Astrocyte of the cerebellum (primary cell): ENCODE results near the gene CRHR1.

ENCODE experiments used
- DNase-seq: peaks from one replicate; pipeline ENCODE4 v3.0.0-alpha.2; 2011; ENCODE audit warnings: low read depth
- H3K4me3 ChIP-seq: 2 replicates; pipeline ENCODE4 v1.5.1; 2011; ENCODE audit warnings: mild to moderate bottlenecking, low read depth, low read length, moderate library complexity
- in situ Hi-C: cut with HindIII; loops from 2 replicates; pipeline ENCODE4 v1.10.0; 2017; ENCODE audit warnings: low sequenced_read_pairs
- TF ChIP-seq, protein P1 (sequence below): IDR thresholded peaks from 2 replicates; pipeline ENCODE4 v1.5.1; 2012; ENCODE audit warnings: low read length, low read depth, moderate library complexity, mild to moderate bottlenecking; ENCODE audit errors: missing control alignments

The CRHR1 gene

DNA sequence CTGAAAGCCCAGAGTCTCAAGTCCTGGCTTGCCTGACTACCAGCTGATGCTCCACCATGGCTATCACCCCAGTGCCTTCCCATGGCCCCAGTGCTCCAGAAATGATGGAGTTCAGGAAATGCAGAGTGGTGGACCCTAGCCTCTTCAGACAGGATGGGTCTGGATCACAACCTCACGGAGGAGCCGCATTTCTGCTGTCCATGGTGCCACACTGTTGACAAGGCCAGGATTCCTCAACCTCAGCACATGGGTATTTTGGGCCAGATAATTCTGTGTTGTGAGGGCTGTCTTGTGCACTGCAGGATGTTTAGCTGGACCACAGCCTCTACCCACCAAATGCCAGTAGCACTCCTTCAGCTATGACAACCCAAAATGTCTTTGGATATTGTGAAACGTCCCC, 6.7 kb upstream of the CRHR1 start:
- no peak for DNase-seq
- no peak overlapping the region for H3K4me3 ChIP-seq
- TF ChIP-seq, protein P1, sequence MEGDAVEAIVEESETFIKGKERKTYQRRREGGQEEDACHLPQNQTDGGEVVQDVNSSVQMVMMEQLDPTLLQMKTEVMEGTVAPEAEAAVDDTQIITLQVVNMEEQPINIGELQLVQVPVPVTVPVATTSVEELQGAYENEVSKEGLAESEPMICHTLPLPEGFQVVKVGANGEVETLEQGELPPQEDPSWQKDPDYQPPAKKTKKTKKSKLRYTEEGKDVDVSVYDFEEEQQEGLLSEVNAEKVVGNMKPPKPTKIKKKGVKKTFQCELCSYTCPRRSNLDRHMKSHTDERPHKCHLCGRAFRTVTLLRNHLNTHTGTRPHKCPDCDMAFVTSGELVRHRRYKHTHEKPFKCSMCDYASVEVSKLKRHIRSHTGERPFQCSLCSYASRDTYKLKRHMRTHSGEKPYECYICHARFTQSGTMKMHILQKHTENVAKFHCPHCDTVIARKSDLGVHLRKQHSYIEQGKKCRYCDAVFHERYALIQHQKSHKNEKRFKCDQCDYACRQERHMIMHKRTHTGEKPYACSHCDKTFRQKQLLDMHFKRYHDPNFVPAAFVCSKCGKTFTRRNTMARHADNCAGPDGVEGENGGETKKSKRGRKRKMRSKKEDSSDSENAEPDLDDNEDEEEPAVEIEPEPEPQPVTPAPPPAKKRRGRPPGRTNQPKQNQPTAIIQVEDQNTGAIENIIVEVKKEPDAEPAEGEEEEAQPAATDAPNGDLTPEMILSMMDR = no peak
- in situ Hi-C loops = no loop called here

DNA sequence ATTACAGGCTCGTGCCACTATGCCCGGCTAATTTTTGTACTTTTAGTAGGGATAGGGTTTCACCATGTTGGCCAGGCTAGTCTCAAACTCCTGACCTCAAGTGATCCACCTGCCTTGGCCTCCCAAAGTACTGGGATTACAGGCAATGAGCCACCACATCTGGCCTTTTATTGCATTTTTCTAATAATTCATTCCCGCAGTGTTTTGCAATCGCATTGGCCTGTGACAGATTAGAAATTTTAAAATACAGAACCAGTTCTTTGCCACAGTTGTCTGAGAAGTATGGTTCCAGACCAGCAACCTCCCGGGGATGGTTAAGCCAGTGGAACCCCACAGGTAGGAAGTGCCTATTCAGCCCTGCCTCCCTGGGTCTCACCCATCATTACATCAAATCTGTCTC, 3.2 kb upstream of the CRHR1 start:
- no peak for DNase-seq
- H3K4me3 ChIP-seq = no peak overlapping the region
- in situ Hi-C loops = no loop called here
- TF ChIP-seq, protein P1 = no peak

DNA sequence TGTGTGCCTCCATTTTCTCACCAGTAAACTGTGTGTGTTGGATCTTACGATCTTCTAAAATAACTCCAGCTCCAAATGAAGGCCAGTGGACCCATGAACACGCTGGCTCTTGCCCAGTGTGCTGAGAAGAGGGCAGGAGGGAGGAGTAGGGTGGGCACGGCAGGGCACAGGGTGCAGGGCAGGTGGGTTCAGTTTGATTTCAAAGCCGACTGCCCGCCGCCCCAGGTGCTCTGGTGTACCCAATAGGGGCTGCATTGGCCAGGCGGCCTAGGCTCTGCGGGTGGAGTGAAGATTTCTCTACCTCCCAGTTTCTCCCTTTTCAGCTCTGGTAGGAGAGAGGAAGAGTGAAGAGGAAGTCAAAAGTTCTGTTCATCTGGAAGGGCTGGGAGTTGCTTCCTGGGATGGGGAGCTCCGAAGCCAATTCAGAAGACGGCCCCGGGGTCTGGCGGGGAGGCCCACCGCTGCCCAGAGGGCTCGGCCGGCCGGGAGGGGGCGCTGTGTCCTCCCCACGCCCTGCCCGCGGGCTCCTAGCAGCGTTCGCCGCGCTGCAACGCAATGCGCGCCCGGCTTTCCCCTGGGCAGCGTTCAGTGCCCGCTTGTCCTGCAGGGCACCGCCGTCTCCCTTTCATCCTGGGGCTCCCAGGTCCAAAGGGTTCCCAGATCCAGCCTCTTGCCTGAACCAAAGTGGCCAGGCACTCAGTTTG, 1.1 kb upstream of the CRHR1 start:
- in situ Hi-C loops = no loop called here
- no peak for DNase-seq
- TF ChIP-seq, protein P1 = peak; percentile 40
- no peak overlapping the region for H3K4me3 ChIP-seq

DNA sequence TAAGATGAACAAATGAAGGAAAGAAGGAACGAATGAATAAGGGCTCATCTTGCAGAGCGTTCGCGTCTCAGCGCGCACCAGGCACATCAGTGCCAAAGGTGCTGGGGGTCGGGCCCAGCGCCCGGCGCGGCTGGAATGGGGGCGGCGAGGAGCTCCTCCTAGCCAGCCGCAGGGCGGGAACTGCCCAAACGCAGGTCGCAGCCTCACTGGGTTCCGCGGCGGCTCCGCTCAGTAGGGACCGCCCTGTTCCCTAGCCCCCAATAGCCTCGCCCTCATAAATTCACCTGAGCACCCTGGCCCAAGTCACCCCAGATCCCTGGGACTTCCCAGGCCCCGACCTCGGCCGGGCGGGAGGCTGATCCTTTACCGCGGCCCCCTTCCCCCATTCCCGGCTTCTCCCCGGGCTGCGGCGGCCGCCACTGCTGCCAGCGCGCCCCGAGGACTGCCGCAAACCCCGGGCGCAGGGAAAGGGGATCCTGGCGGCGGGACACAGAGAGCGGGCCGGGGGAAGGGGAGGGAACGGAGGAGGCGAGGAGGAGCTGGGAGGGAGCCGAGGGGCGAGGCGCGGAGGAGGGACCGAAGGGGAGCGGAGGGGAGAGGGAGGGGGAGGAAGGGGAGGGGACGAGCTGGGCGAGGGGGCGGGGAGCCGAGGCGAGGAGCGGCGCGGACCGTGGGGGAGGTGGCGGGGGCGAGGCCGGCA, 377 bp upstream of the CRHR1 start:
- peak overlapping the region; percentile 29 for H3K4me3 ChIP-seq
- DNase-seq = no peak
- TF ChIP-seq, protein P1 = no peak
- in situ Hi-C loops = no loop called here

DNA sequence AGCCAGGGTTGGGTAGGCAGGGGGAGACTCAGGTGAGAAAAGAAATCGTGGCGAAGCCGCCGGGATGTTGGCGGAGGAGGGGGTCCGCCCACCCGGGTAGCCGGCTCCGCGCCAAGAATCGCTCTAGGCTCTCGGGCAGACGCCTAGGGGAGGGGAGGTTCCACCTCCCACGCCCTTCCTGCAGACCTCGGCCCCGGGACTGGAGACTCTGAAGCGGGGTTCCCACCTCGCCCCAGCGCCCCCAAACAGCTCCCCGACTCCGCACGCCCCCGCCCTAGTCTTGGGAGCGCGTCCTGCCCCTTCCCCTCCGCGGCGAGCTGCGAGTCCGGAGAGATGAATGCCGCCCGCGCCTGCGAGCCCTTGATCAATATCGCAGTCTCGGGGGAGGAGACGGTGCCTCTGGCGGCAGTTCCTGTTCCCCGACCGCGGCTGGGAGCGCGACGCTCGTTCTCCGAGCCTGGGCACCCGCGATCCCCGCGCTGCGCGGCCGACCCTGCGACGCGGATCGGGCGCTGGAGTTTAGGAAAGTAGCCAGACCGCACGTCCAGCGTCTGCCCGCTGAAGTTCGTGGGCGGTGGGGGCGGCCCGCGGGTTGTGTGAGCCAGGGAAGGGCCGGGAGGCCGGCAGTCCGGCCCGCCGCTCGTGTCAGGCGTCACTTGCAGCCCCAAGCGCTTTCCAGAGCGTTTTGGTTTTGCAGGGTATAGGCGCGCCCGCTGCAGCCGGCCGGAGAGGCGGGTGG, 790 bp downstream of the CRHR1 start:
- peak overlapping the region; percentile 27 for H3K4me3 ChIP-seq
- TF ChIP-seq, protein P1 = no peak
- DNase-seq = no peak
- in situ Hi-C loops = no loop called here

DNA sequence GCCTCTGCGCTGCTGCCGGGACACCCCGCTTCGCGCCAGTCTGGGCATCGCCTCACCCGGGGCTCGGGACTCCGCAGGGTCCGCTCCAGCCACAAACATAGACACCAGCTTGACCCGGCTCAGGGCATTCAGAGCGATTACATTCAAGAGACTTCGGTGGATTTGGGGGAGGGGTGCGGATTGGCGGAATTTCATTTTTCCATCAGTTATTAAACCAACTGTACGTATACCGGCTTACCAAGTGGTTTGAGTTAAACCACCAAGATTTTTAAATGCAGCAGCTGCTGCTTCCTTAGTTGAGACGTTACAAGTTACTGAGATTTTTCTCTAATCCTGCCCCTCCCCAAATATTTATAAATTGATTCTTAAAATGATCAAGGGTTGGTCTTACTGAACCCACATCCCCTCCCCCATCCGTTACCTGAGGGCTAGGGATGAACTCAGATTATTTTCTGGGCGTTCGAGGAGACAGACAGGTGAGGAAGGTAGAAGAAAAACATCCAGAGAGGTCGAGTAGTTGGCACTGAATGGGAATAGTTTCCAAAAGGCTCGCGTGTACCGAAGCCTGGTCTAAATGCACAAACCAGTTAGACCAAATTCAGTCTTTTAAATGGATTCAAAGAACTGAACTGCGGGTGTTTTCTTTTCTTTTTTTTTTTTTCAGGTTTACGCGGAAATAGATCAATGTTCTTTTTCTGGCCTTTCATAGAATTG, 1.5 kb downstream of the CRHR1 start:
- TF ChIP-seq, protein P1 = no peak
- in situ Hi-C loops = no loop called here
- DNase-seq = no peak
- no peak overlapping the region for H3K4me3 ChIP-seq
